Neural cell (in vitro differentiated cells): ENCODE data around the gene LRCH1. TPM values are rescaled to one million over a fixed set of nuclear protein-coding genes. Genes with fewer than 3 reads are reported as not detected.

Experiments
- H2AFZ ChIP-seq: fragments of 200-600, 300-800 bp; sonication (generic), shearing (Covaris generic); 2 replicates; pipeline ENCODE4 v1.6.0; 2014; ENCODE audit warnings: low read depth, mild to moderate bottlenecking, antibody characterized with exemption, low read length, moderate library complexity
- H3F3A ChIP-seq: fragments of 200-600 bp; shearing (Covaris generic); 2 replicates; pipeline ENCODE4 v1.6.1; 2016; ENCODE audit warnings: mild to moderate bottlenecking, moderate library complexity, mixed read lengths, antibody characterized with exemption, low read length; ENCODE audit not compliant: insufficient read depth, poor library complexity, severe bottlenecking
- H3K27ac ChIP-seq: fragments of 200-600, 300-800 bp; sonication (generic), shearing (Covaris generic); 2 replicates; pipeline ENCODE4 v1.5.1; 2014; ENCODE audit warnings: mild to moderate bottlenecking, low read length, moderate library complexity
- H3K27me3 ChIP-seq: fragments of 300-800, 200-600 bp; sonication (generic), shearing (Covaris generic); 2 replicates; pipeline ENCODE4 v1.6.0; 2014; ENCODE audit warnings: mild to moderate bottlenecking, low read depth, low read length, moderate library complexity; ENCODE audit not compliant: insufficient read depth
- H3K36me3 ChIP-seq: fragments of 300-800, 200-600 bp; sonication (generic), shearing (Covaris generic); 2 replicates; pipeline ENCODE4 v1.5.1; 2014; ENCODE audit warnings: mild to moderate bottlenecking, antibody characterized with exemption, low read length, moderate library complexity; ENCODE audit not compliant: insufficient read depth
- H3K4me2 ChIP-seq: fragments of 300-800, 200-600 bp; sonication (generic), shearing (Covaris generic); 2 replicates; pipeline ENCODE4 v1.6.0; 2014; ENCODE audit warnings: mild to moderate bottlenecking, low read length
- H3K4me3 ChIP-seq: fragments of 300-800, 200-600 bp; sonication (generic), shearing (Covaris generic); 2 replicates; pipeline ENCODE4 v1.5.1; 2014; ENCODE audit warnings: mild to moderate bottlenecking, low read length, moderate library complexity
- H3K79me2 ChIP-seq: fragments of 200-600 bp; shearing (Covaris generic); replicated peaks from 2 replicates; pipeline ENCODE4 v1.6.0; 2014; ENCODE audit warnings: mild to moderate bottlenecking, low read length, moderate library complexity; ENCODE audit not compliant: insufficient read depth
- H3K9ac ChIP-seq: fragments of 300-800, 200-600 bp; sonication (generic), shearing (Covaris generic); 2 replicates; pipeline ENCODE4 v1.6.1; 2016; ENCODE audit warnings: mild to moderate bottlenecking, low read length, mixed read lengths
- H3K9me2 ChIP-seq: fragments of 200-600 bp; shearing (Covaris generic); 2 replicates; pipeline ENCODE4 v1.6.1; 2016; ENCODE audit warnings: mild to moderate bottlenecking, low read length, mixed read lengths; ENCODE audit not compliant: insufficient read depth
- H3K9me3 ChIP-seq: fragments of 200-600, 300-800 bp; sonication (generic), shearing (Covaris generic); 2 replicates; pipeline ENCODE4 v1.6.1; 2016; ENCODE audit warnings: mild to moderate bottlenecking, mixed run types, low read length, moderate library complexity, mixed read lengths
- H4K20me1 ChIP-seq: fragments of 200-600 bp; shearing (Covaris generic); 2 replicates; pipeline ENCODE4 v1.6.1; 2016; ENCODE audit warnings: mild to moderate bottlenecking, mixed run types; ENCODE audit not compliant: insufficient read depth
- CTCF ChIP-seq: fragments of 450-650 bp; IDR thresholded peaks from 2 replicates; pipeline ENCODE4 v1.5.1; 2014; ENCODE audit warnings: antibody characterized with exemption, mild to moderate bottlenecking, moderate library complexity; ENCODE audit not compliant: poor library complexity, severe bottlenecking
- EP300 ChIP-seq: fragments of 450-650 bp; conservative IDR thresholded peaks from 2 replicates; pipeline ENCODE4 v1.6.1; 2014; ENCODE audit warnings: antibody characterized with exemption, mild to moderate bottlenecking, moderate library complexity; ENCODE audit not compliant: poor library complexity, severe bottlenecking
- EZH2 ChIP-seq: fragments of 200-600, 300-800 bp; shearing (Covaris generic), sonication (generic); IDR thresholded peaks from 2 replicates; pipeline ENCODE4 v1.6.1; 2014; ENCODE audit warnings: antibody characterized with exemption, low read length, borderline replicate concordance, mild to moderate bottlenecking; ENCODE audit not compliant: insufficient read depth, poor library complexity, severe bottlenecking
- MXI1 ChIP-seq: fragments of 450-650 bp; conservative IDR thresholded peaks from 2 replicates; pipeline ENCODE4 v1.6.1; 2014; ENCODE audit warnings: antibody characterized with exemption, mild to moderate bottlenecking; ENCODE audit not compliant: poor library complexity, severe bottlenecking
- POLR2AphosphoS5 ChIP-seq: IDR thresholded peaks from 2 replicates; pipeline ENCODE4 v1.6.1; 2012
- RAD21 ChIP-seq: fragments of 450-650 bp; conservative IDR thresholded peaks from 2 replicates; pipeline ENCODE4 v1.6.1; 2014; ENCODE audit warnings: antibody characterized with exemption, mild to moderate bottlenecking, moderate library complexity
- REST ChIP-seq: IDR thresholded peaks from 2 replicates; pipeline ENCODE4 v1.6.1; 2012; ENCODE audit warnings: borderline replicate concordance
- SMC3 ChIP-seq: fragments of 450-650 bp; conservative IDR thresholded peaks from 2 replicates; pipeline ENCODE4 v1.6.1; 2014; ENCODE audit warnings: antibody characterized with exemption, mild to moderate bottlenecking, moderate library complexity; ENCODE audit not compliant: poor library complexity
- TAF1 ChIP-seq: IDR thresholded peaks from 2 replicates; pipeline ENCODE4 v1.6.1; 2012; ENCODE audit warnings: low read depth
- polyA plus RNA-seq: library from polyadenylated mRNA; depleted of rRNA; stranded (reverse); fragments of >200 nt; gene quantifications from 2 replicates; pipeline ENCODE4 v1.2.3, GENCODE V29; 2014

LRCH1 gene
- polyA plus RNA-seq, 1 donor from 2014 or later, result 15.4 TPM

DNA sequence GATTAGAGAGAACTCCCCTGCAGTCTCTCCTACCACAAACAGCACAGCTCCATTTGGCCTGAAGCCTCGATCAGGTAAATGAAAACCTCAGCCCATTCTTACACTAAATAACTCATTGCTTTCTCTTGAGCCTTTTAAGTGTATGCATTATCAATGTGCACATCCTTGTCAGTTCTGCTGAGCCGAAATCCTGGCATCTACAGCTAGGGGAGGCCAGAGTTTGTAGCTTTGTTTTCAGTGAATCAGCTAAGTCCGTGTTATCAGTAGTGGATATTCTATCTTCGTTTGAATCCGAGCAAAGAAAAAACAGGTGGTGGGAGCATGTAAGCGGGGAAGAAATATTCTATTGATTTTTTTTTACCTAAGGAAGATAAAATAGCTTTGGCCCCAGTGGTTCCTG is 159.6 kb downstream of the LRCH1 start:
- no peak for TF ChIP-seq POLR2AphosphoS5
- no peak for TF ChIP-seq REST
- TF ChIP-seq CTCF, result no peak
- no peak for TF ChIP-seq TAF1
- no peak for TF ChIP-seq RAD21
- no peak for TF ChIP-seq EZH2
- no peak for TF ChIP-seq SMC3
- TF ChIP-seq MXI1, result no peak
- no peak for TF ChIP-seq EP300
- Histone ChIP-seq H3K36me3 (peaks cover 11% of the 10 kb centered on the region), H3K27me3 (no peaks in the 10 kb centered on the region), H3K4me2 (no peak overlapping the region), H3K27ac (no peak overlapping the region), H3K79me2 (no peaks in the 10 kb centered on the region), H3F3A (no peaks in the 10 kb centered on the region), H3K9me2 (no peaks in the 10 kb centered on the region), H3K9ac (no peak overlapping the region), H3K9me3 (no peaks in the 10 kb centered on the region), H2AFZ (no peak overlapping the region), H4K20me1 (no peaks in the 10 kb centered on the region), H3K4me3 (no peak overlapping the region)

- no peak overlapping the region for H3K9ac ChIP-seq
- H3K9me2 ChIP-seq, result no peaks in the 10 kb centered on the region
- no peaks in the 10 kb centered on the region for H3K79me2 ChIP-seq
- H3K4me2 ChIP-seq, result no peak overlapping the region
- H2AFZ ChIP-seq, result no peak overlapping the region
- no peak overlapping the region for H3K27ac ChIP-seq
- no peak overlapping the region for H3K4me3 ChIP-seq
- peaks cover 11% of the 10 kb centered on the region for H3K36me3 ChIP-seq
- H3F3A ChIP-seq, result no peaks in the 10 kb centered on the region
- TF ChIP-seq RAD21 (no peak), REST (no peak), POLR2AphosphoS5 (no peak)
- H3K27me3 ChIP-seq, result no peaks in the 10 kb centered on the region
- no peaks in the 10 kb centered on the region for H4K20me1 ChIP-seq
- H3K9me3 ChIP-seq, result no peaks in the 10 kb centered on the region
Measured at GRCh38 chr13:46715363-46715762, 162.4 kb downstream of the LRCH1 start.
